H1 (cell line): ENCODE measurements around the gene ARL8A.

ENCODE experiments used
- CTCF ChIP-seq, 3 experiments: IDR thresholded peaks; 1 replicate in 2 of 3; 2 replicates in 1 of 3; pipeline versions ENCODE4 v1.5.1 to v1.6.1; 2011; ENCODE audit warnings: low read length in 3 of 3, mild to moderate bottlenecking in 3 of 3, inconsistent platforms in 2 of 3, low read depth in 1 of 3, moderate library complexity in 1 of 3; ENCODE audit not compliant: insufficient read depth in 1 of 3; ENCODE audit errors: control extremely low read depth in 1 of 3
- EZH2 ChIP-seq: fragments of 200-600 bp; sonication (generic); IDR thresholded peaks from 2 replicates; pipeline ENCODE4 v1.7.1; 2012; ENCODE audit warnings: low read depth, mild to moderate bottlenecking, moderate library complexity, low read length, inconsistent platforms; ENCODE audit not compliant: severe bottlenecking
- HDAC2 ChIP-seq, 2 experiments: fragments of 300-600 bp in 1 of 2; sonication (generic) in 1 of 2; IDR thresholded peaks; 2 replicates each; pipeline ENCODE4 v1.6.1; 2011 to 2012; ENCODE audit warnings: low read depth in 2 of 2, low read length in 2 of 2, mild to moderate bottlenecking in 2 of 2, moderate library complexity in 2 of 2, borderline replicate concordance in 1 of 2, inconsistent platforms in 1 of 2
- KDM1A ChIP-seq: fragments of 200-600, 300-600 bp; sonication (generic); IDR thresholded peaks from 2 replicates; pipeline ENCODE4 v1.7.1; 2016; ENCODE audit warnings: mild to moderate bottlenecking, low read length, borderline replicate concordance
- KDM5A ChIP-seq: fragments of 200-600 bp; IDR thresholded peaks from 2 replicates; pipeline ENCODE4 v1.7.1; 2012; ENCODE audit warnings: mild to moderate bottlenecking, low read length, inconsistent platforms, mixed read lengths
- MAFK ChIP-seq: IDR thresholded peaks from 2 replicates; pipeline ENCODE4 v1.6.1; 2012; ENCODE audit warnings: low read depth, mild to moderate bottlenecking, improper control_type of control experiment, low read length
- POLR2AphosphoS5 ChIP-seq: IDR thresholded peaks from 2 replicates; pipeline ENCODE4 v1.6.1; 2011; ENCODE audit warnings: low read depth, low read length
- SP2 ChIP-seq: IDR thresholded peaks from 2 replicates; pipeline ENCODE4 v1.6.1; 2012; ENCODE audit warnings: mild to moderate bottlenecking, low read length, inconsistent platforms
- TAF1 ChIP-seq: IDR thresholded peaks from 2 replicates; pipeline ENCODE4 v1.6.1; 2011; ENCODE audit warnings: mild to moderate bottlenecking, low read depth, low read length
- YY1 ChIP-seq: IDR thresholded peaks from 2 replicates; pipeline ENCODE4 v1.6.1; 2011; ENCODE audit warnings: low read depth, mild to moderate bottlenecking, low read length

DNA sequence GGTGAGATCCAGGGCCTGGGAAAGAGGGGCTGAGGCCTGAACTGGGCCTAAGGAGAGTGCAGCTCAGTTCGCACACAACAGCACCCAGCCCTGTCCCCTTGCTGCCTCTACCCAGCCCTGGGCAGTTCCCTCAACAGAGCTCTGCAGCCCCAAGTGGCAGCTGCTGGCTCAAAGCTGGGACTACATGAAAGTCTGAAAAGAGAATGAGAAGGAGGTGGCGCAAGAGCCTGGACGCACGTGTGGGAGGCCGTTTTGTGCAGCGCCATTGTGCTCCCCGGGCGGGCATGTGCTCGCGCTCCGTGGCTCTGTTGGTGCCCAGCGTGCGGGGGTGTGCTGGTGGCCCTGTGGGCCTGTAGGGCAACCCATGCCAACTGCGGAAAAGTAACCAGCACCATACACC lies 11.5 kb downstream of the ARL8A start:
- TF ChIP-seq TAF1 (no peak), EZH2 (no peak), CTCF (IDR thresholded peaks at IDR 0.05; ENCODE audit: control extremely low read depth in 1 of 3, insufficient read depth in 1 of 3, low read depth in 1 of 3, low read length in 3 of 3) (no peak), KDM5A (no peak), POLR2AphosphoS5 (no peak), YY1 (no peak), HDAC2 (IDR thresholded peaks at IDR 0.05; ENCODE audit: borderline replicate concordance in 1 of 2, low read depth in 2 of 2, low read length in 2 of 2) (no peak), SP2 (no peak), MAFK (no peak), KDM1A (no peak)
